Panc1 (cell line): ENCODE measurements around the gene COL23A1.

Source experiments
- POLR2AphosphoS5 ChIP-seq: IDR thresholded peaks from 2 replicates; pipeline ENCODE4 v1.6.1; 2012; ENCODE audit warnings: mild to moderate bottlenecking, low read depth, low read length, moderate library complexity
- SIN3A ChIP-seq: IDR thresholded peaks from 2 replicates; pipeline ENCODE4 v1.6.1; 2012; ENCODE audit warnings: low read depth, mild to moderate bottlenecking, low read length, moderate library complexity, borderline replicate concordance; ENCODE audit not compliant: insufficient read depth
- TF ChIP-seq, protein P1 (sequence below): fragments of 450-650 bp; IDR thresholded peaks from 2 replicates; pipeline ENCODE4 v1.5.1; 2017; ENCODE audit warnings: mild to moderate bottlenecking

DNA sequence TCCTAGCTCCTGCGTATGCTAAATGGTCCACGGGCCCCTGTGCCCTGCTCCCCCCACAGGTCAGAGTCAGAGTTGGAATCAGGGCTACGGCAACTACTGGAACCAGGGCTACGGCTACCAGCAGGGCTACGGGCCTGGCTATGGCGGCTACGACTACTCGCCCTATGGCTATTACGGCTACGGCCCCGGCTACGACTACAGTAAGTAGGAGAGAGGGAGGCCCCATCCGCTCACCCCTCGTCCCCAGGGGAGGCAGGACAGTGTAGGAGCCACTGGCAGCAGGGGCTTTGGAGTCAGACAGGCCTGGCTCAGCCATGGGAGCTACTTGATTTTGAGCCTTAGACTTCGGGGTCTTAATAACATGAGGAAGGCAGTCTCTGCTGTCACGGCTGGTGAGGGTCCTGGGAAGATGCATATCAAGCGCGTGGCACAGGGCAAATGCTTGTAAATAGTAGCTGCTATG, 380.1 kb downstream of the COL23A1 start:
- TF ChIP-seq, protein P1, sequence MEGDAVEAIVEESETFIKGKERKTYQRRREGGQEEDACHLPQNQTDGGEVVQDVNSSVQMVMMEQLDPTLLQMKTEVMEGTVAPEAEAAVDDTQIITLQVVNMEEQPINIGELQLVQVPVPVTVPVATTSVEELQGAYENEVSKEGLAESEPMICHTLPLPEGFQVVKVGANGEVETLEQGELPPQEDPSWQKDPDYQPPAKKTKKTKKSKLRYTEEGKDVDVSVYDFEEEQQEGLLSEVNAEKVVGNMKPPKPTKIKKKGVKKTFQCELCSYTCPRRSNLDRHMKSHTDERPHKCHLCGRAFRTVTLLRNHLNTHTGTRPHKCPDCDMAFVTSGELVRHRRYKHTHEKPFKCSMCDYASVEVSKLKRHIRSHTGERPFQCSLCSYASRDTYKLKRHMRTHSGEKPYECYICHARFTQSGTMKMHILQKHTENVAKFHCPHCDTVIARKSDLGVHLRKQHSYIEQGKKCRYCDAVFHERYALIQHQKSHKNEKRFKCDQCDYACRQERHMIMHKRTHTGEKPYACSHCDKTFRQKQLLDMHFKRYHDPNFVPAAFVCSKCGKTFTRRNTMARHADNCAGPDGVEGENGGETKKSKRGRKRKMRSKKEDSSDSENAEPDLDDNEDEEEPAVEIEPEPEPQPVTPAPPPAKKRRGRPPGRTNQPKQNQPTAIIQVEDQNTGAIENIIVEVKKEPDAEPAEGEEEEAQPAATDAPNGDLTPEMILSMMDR = no peak
- no peak for TF ChIP-seq POLR2AphosphoS5
- TF ChIP-seq SIN3A = no peak
